HG03175 (cell line): ENCODE measurements around the gene CNIH1.
"Not testable (repeated sequence)": the region's sequence is repeated elsewhere in the genome, so short reads cannot be mapped to it uniquely, and the experiment has no call there.

Experiments
- ATAC-seq: cut with Tn5 transposase; IDR thresholded peaks from one replicate; pipeline ENCODE4 v1.9.1; 2021; ENCODE audit warnings: mild to moderate bottlenecking, moderate library complexity; ENCODE audit not compliant: unreplicated experiment

Gene CNIH1

DNA sequence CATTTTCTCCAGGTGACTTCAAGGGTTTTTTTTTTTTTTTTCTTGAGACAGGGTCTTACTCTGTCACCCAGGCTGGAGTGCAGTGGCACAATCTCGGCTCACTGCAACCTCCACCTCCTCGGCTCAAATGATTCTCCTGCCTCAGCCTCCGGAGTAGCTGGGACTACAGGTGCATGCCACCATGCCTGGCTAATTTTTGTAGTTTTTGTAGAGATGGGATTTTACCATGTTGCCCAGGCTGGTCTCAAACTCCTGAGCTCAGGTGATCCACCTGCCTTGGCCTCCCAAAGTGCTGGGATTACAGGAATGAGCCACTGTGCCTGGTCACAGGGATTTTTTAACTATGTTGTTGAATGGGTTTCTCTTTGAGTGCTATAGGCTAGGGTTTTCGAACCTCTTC, 3.2 kb downstream of the CNIH1 start:
- not testable (repeated sequence) for ATAC-seq

DNA sequence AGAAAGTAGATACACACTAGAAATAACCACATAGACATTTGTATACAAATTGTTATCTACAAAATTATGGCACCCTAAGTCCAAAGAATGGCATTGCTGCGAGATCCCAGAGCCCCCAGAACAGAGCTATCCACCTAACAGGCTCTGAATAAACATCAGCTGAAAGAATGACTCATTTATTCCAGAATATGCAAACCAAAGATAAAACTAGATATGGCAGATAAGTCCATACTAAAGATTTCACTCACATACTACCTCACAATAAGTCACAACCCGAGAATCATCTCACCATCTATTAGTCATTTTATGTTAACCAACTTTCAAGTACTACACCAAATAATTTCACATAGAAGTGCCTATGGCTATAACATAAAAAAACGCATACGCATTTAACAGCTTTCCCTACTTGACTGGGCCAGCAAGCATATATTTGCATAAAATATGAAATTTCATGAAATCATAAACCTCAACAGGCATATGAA, 5.6 kb downstream of the CNIH1 start:
- ATAC-seq = peak; percentile 74

DNA sequence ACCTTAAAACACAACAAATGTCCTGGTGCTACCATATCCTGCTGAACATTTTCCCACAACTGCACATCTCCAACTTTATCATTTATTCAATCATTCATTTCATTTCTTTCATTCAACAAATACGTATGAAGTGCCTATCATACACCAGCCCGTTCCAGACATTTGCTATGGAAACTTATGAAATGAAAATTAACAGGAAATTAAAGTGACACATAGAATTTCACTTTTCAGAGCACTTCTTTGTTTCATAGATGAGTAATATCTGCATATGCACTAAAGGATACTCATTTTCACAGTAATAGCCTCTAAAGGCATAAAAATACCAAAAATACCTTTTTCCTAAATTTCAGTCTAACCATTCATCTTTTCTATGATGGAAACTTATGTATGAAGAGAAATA, 12.6 kb downstream of the CNIH1 start:
- ATAC-seq = no peak

DNA sequence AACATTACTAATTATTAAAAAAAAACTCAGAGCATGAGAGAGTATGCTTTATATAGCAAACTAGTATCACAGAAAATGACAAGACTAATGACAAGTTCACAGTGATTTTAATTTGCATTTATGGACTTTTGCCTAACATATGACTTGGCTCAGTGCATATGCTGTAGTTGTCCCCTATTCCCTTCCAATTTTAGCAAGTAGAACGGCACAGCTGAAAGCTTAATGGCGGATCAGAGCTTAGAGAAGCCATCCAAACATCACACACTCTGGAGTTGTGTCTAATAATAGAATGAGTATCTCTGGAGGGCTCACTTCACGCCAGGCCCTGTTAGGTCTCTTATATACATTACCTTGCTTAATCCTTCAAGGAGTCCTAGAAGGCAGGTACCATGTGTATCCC, 13.3 kb downstream of the CNIH1 start:
- no peak for ATAC-seq

DNA sequence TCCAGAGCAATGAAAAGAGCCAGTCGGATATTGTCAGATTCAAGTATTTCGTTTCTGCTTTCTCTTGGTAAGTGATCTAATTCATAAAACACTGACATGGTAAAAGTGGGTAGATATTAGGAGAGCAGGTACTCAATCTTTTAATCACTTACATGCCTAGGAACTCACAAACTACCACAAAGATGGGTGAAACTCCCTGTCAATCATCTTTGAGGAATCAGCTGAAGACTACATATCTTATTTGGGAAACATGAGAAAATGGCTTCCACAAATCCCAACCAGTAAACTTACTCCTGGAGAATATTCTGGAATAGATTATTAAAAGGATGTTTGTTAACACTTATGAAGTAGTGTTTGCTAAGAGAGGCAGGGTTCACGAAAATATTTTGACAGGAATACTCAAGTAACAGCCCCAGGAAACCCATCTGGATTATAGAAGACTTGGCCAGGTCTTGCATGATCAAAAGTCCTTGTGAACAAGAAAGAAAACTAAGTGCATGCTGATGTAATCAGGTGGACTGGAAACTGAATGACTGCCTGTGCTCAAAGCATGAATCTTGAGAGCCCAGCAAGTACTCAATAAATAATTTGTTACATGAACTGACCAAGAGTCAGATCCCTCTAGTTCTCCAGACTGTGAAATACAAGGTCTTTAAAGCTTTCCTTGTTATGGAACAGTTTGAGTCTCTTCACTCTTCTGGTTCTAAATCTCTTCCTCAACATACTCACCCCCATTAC, 15.5 kb downstream of the CNIH1 start:
- ATAC-seq = no peak

GRCh38 chr14:54425068-54425467, 16.1 kb downstream of the CNIH1 start:
- ATAC-seq = no peak

- ATAC-seq = no peak
Measured at GRCh38 chr14:54424479-54424901, 16.7 kb downstream of the CNIH1 start.

- ATAC-seq = no peak
Measured at GRCh38 chr14:54423991-54424390, 17.2 kb downstream of the CNIH1 start.

- no peak for ATAC-seq
Measured at GRCh38 chr14:54420478-54421142, 20.6 kb downstream of the CNIH1 start.

GRCh38 chr14:54411371-54411770, 29.8 kb downstream of the CNIH1 start:
- ATAC-seq = no peak

DNA sequence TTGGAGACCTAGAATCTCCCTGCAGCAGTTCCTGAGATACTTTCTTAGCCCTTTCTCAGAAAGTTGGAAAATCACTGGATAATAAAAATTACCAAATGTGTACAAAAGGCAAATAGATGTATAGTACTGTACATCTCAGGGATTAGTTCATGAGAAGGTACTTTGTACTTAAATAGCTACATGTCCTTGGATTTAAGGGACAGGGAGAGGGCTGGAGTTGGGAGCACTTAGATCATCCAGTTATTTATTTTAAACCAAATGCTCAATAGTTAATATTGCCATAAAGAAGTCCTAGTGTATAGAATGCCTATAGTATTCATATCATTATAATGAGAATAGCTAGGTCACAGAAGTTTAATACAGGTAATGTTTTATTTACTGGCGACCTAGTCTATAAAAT, 31.0 kb downstream of the CNIH1 start:
- ATAC-seq = no peak

DNA sequence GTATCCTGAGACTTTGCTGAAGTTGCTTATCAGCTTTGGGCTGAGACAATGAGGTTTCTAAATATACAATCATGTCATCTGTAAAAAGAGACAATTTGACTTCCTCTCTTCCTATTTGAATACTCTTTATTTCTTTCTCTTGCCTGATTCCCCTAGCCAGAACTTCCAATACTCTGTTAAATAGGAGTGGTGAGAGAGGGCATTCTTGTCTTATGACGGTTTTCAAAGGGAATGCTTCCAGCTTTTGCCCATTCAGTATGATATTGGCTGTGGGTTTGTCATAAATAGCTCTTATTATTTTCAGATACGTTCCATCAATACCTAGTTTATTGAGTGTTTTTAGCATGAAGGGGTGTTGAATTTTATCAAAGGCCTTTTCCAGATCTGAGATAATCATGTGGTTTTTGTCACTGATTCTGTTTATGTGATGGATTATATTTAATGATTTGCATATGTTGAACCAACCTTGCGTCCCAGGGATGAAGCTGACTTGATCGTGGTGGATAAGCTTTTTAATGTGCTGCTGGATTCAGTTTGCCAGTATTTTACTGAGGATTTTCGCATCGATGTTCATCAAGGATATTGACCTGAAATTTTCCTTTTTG, 37.7 kb downstream of the CNIH1 start:
- not testable (repeated sequence) for ATAC-seq

DNA sequence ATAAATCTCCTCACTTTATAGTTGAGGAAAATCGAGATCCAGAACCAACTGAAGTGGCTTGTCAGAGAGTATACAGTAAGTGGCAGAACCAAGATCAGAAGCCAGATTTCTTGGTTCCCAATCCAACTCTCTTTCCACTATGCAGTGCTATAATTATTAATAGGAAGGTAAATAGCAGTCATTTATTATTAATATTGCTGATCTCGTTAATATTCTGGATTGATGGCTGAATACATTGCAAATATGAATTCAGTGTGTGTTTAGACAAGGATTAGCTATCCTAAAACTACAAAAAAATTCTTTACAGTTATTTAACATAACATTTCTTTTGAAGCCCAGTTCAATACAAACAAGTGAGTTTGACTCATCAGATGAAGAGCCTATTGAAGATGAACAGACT, 41.6 kb downstream of the CNIH1 start:
- no peak for ATAC-seq

DNA sequence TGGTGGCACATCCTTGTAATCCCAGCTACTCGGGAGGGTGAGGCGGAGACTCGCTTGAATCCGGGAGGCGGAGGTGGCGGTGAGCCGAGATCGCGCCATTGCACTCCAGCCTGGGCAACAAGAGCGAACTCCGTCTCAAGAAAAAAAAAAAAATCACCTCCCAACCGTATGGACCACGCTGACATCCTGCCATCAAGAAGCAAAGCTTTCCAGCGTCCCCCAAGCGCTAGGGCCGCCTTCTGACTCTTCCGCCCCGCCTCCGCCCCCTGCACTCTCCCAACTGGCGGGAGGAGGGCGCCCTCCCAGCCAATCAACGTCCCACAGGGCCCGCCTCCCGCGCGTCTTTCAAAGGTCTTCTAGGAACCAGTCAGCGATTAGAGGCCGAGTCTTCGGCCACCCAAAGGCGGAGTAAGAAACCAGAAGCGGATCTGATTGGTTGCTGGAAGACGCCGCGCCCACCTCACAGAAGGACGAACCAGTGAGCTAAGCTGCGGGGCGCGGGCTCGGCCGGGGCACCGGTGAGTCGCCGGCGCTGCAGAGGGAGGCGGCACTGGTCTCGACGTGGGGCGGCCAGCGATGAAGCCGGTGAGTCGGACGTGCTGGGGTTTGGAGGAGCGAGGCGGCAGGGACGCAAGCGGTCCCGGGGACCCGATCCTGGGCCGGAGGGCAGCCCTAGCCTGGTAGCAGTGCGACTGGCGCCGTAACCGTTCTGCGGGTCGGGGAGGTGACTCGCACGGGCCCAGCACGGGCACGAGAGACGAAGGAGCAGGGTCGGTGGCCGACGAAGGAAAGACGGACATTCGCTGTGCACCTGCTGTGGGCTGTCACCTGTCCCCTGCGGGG, 44.5 kb downstream of the CNIH1 start, which contains the start of gene CDKN3:
Gene CDKN3 (plus strand): TSS at position 515 of the 843 bp plus-strand sequence. CDS start 62 bp downstream, at position 577.
- peak; percentile 98 for ATAC-seq

DNA sequence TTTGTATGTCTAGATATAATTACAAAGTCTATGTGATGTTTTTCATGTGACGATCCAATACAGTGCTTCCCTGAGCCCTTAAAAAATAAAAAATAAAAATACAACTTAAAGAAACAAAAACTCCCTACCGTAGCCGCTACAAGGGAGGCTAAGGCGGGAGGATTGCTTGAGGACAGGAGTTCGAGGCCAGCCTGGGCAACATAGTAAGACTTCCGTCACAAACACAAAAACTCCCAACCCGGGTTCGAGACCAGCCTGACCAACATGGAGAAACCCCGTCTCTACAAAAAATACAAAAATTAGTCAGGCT, 45.0 kb downstream of the CNIH1 start:
- ATAC-seq = no peak

- ATAC-seq = no peak
Measured at GRCh38 chr14:54395716-54396115, 45.5 kb downstream of the CNIH1 start.

GRCh38 chr14:54395284-54395683, 45.9 kb downstream of the CNIH1 start:
- no peak for ATAC-seq

GRCh38 chr14:54394596-54394995, 46.6 kb downstream of the CNIH1 start:
- no peak for ATAC-seq

DNA sequence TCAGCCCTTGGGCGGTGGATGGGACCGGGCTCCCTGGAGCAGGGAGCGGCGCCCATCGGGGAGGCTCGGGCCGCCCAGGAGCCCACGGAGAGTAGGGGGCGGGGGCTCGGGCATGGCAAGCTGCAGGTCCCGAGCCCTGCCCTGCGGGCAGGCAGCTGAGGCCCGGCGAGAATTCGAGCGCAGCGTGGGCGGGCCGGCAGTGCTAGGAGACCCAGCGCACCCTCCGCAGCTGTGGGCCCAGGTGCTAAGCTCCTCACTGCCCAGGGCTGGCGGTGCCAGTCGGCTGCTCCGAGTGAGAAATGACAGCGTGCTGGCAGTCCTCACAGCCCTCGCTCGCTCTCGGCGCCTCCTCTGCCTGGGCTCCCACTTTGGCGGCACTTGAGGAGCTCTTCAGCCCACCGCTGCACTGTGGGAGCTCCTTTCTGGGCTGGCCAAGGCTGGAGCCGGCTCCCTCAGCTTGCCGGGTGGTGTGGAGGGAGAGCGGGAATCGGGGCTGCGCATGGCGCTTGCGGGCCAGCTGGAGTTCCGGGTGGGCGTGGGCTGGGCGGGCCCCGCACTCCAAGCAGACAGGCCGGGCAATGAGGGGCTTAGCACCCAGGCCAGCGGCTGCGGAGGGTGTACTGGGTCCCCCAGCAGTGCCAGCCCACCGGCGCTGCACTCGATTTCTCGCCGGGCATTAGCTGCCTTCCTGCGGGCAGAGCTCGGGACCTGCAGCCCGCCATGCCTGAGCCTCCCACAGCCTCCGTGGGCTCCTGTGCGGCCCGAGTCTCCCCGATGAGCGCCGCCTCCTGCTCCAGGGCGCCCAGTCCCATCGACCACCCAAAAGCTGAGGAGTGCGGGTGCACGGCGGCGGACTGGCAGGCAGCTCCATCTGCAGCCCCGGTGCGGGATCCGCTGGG, 47.9 kb downstream of the CNIH1 start:
- ATAC-seq = not testable (repeated sequence)
